T-helper 2 cell treated with Interferon-gamma antibody and Interleukin-4, amounts not matched to agents 100 ng/mL and 5 ng/mL, for 36 hours (primary cell): ENCODE measurements around the gene CAMK2D. TPM values are rescaled to one million over a fixed set of nuclear protein-coding genes. Genes with fewer than 3 reads are reported as not detected.

Experiments
- intact Hi-C: fragments of 100-400 bp; cut with micrococcal nuclease; formaldehyde crosslinking; loops from one replicate; pipeline ENCODE4 v1.15.1; 2023
- total RNA-seq: library from RNA; stranded (reverse); gene quantifications from 2 replicates; pipeline ENCODE4 v1.2.3, GENCODE V29; 2022

CAMK2D gene
- total RNA-seq, 1 donor from 2014 or later, result 30.8 TPM

DNA sequence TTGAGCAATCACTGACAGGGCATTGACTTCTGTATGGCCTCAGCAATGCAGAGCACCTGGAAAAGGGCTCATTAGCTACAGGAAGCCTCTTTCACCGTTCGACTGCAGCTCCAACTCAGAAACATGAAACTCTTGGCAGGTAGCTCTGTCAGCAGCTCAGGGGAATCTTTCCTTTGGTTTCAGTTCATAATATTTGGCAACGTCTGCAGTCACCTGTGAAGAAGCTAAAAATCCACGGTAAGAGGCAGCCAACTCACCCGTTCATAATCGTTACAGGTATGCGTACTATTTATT is 354.9 kb downstream of the CAMK2D start:
- intact Hi-C loops, result no loop called here

- intact Hi-C loops, result no loop called here
These were observed 355.4 kb downstream of the CAMK2D start for GRCh38 chr4:113405874-113406722.

DNA sequence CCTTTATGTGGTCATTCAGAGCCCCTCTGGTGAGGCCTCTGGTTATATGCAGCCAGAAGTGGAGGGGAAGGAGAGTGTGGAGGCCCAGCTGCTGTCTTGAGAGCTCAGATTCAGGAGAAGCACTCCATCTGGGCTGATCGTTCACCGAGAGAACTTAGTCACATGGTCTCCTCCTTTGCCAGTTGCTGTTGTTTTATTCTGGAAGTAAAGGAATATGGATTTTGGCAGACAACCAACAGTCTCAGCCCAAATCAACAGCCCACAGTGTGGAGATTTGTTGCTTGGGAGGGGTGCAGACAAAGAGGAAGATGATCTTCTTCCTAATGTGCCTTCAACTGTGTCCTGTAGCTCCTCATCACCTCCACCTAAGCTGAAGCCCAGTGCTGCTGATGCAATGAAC is 356.7 kb downstream of the CAMK2D start:
- intact Hi-C loops, result no loop called here

- intact Hi-C loops, result no loop called here
These were observed 357.4 kb downstream of the CAMK2D start for GRCh38 chr4:113404167-113404571.

Other genes with a start within 250 kb of the CAMK2D start
- gene ARSJ, start 217.9 kb upstream of the CAMK2D start, total RNA-seq, result not detected in 2 replicates